Neural crest cell (in vitro differentiated cells): ENCODE data around the gene SPATA13. TPM values are rescaled to one million over a fixed set of nuclear protein-coding genes. Genes with fewer than 3 reads are reported as not detected.

Source experiments
- DNase-seq: peaks from one replicate; pipeline ENCODE4 v3.0.0; 2021; ENCODE audit warnings: low read depth, mixed read lengths, low spot score
- H3K27ac Mint-ChIP-seq: one replicate; pipeline ENCODE4 v1.8.0; 2021; ENCODE audit warnings: mild to moderate bottlenecking, mixed read lengths; ENCODE audit not compliant: unreplicated experiment
- H3K27me3 Mint-ChIP-seq: 2 replicates; pipeline ENCODE4 v1.8.0; 2021; ENCODE audit warnings: low read depth, mild to moderate bottlenecking, mixed read lengths
- H3K36me3 Mint-ChIP-seq: 2 replicates; pipeline ENCODE4 v1.8.0; 2021; ENCODE audit warnings: low read depth, mild to moderate bottlenecking, mixed read lengths
- H3K4me1 Mint-ChIP-seq: 2 replicates; pipeline ENCODE4 v1.8.0; 2021; ENCODE audit warnings: mixed read lengths
- H3K4me3 Mint-ChIP-seq: one replicate; pipeline ENCODE4 v1.8.0; 2021; ENCODE audit warnings: mild to moderate bottlenecking, mixed read lengths
- H3K9me3 Mint-ChIP-seq: 2 replicates; pipeline ENCODE4 v1.8.0; 2021; ENCODE audit warnings: mixed read lengths
- total RNA-seq: library from RNA; stranded (reverse); gene quantifications from 2 replicates; pipeline ENCODE4 v1.2.1, GENCODE V29; 2021
- TF ChIP-seq, protein P1 (sequence below): fragments of 200-600 bp; sonication (generic); conservative IDR thresholded peaks from 2 replicates; pipeline ENCODE4 v1.5.0; 2021; ENCODE audit warnings: antibody characterized with exemption, mild to moderate bottlenecking

Gene SPATA13
- total RNA-seq, 1 donor from 2014 or later = 45.8 TPM

DNA sequence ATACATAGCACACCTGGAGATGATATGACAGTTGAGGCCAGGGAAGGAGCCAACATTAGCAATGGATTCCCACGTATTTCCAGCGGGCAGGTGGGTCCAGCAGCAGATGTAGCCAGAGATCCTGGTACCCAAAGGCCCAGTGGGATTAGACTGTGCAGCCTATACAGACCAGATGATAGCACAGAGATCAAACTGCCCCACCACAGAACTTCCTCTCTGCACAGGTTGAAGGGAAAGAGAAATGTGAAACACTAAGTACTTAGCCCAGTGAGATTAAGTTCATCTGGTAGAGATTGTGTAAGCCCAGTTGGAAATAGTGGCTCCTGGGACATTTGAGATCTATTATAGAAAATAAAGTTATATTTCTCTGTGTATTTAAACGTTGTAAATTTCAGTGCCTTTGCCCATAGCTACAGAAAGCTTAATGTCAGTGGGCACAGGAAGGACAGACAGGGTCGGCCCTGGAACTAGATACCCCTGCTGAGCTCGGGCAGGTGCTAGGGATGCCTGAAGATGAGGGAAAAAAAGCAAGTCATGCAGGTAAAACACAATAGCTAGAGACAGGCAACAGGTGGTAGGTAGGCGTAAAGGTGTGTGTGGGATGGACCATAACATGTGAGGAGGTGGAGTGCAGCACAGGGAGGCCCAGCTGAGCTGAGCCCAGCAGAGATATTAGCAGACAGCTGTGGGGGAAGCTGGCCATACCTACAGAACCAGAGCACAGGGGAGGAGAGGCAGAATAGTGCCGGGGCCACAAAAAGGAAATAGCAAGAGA lies 27.3 kb upstream of the SPATA13 start:
- H3K4me1 Mint-ChIP-seq = peaks cover 51% of the 10 kb centered on the region

DNA sequence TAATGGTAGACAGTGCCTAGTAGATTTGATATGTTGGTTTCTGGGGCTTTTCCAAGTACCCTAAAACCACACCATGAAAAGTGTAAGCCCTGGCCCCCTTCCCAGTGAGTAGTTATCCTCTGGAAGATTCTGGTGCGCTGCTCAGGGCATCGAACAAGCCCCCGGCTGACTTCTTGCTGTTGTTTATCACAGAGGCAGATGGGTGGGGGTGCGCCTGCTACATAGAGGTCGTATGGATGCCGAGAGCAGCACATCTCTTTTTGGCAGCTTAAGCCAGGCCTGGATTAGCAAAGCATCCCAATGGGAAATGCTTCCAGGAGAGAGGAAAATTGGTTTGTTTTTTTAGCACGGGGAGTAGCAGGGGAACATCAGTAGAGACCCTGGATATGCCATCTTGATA lies 26.3 kb upstream of the SPATA13 start:
- Mint-ChIP-seq H3K27me3 (peaks cover 2% of the 10 kb centered on the region), H3K27ac (no peak overlapping the region), H3K36me3 (peaks cover 15% of the 10 kb centered on the region), H3K9me3 (peaks cover 13% of the 10 kb centered on the region), H3K4me3 (no peak overlapping the region), H3K4me1 (peaks cover 50% of the 10 kb centered on the region)
- no peak for DNase-seq
- TF ChIP-seq, protein P1, sequence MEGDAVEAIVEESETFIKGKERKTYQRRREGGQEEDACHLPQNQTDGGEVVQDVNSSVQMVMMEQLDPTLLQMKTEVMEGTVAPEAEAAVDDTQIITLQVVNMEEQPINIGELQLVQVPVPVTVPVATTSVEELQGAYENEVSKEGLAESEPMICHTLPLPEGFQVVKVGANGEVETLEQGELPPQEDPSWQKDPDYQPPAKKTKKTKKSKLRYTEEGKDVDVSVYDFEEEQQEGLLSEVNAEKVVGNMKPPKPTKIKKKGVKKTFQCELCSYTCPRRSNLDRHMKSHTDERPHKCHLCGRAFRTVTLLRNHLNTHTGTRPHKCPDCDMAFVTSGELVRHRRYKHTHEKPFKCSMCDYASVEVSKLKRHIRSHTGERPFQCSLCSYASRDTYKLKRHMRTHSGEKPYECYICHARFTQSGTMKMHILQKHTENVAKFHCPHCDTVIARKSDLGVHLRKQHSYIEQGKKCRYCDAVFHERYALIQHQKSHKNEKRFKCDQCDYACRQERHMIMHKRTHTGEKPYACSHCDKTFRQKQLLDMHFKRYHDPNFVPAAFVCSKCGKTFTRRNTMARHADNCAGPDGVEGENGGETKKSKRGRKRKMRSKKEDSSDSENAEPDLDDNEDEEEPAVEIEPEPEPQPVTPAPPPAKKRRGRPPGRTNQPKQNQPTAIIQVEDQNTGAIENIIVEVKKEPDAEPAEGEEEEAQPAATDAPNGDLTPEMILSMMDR = no peak

More for the DNA sequence above, 27.3 kb upstream of the SPATA13 start:
- H3K9me3 Mint-ChIP-seq = peaks cover 13% of the 10 kb centered on the region
- no peak for DNase-seq
- no peak overlapping the region for H3K27ac Mint-ChIP-seq
- no peak overlapping the region for H3K4me3 Mint-ChIP-seq
- peaks cover 15% of the 10 kb centered on the region for H3K36me3 Mint-ChIP-seq
- TF ChIP-seq, protein P1 = no peak
- H3K27me3 Mint-ChIP-seq = peaks cover 2% of the 10 kb centered on the region

GRCh38 chr13:24134757-24135156 lies 25.8 kb upstream of the SPATA13 start:
- Mint-ChIP-seq H3K27ac (no peak overlapping the region), H3K27me3 (peaks cover 2% of the 10 kb centered on the region), H3K9me3 (peaks cover 13% of the 10 kb centered on the region), H3K4me3 (no peak overlapping the region), H3K36me3 (peaks cover 15% of the 10 kb centered on the region), H3K4me1 (peaks cover 45% of the 10 kb centered on the region)
- DNase-seq = no peak
- TF ChIP-seq, protein P1 = no peak

DNA sequence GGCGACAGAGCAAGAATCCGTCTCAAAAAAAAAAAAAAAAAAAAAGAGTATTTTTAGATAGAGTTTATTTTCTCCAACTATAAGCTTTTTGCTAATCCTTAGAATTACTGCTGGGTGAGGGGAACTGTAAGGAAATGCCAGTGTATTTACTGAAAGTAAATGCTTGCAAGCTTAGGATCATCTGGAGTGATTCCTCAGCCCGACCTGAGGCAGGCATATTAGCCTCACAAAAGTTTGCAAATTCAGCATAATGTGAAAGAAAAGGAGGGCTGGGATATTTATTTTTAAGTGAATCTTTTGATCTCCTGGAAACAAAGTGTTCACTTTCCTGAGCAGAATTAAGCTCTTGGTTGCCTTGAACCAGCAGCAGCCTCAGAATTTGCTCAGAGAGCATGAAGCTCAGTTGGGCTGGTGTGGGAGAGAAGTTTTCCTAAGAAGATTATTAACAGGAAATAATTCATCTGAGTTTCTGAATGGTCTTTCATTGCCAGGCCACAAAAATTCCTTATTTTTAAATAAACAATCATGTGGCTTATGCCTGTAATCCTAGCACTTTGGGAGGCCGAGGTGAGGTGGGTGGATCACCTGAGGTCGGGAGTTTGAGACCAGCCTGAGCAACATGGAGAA lies 24.7 kb upstream of the SPATA13 start:
- H3K36me3 Mint-ChIP-seq = peaks cover 15% of the 10 kb centered on the region
- peaks cover 13% of the 10 kb centered on the region for H3K9me3 Mint-ChIP-seq
- TF ChIP-seq, protein P1 = no peak
- peaks cover 2% of the 10 kb centered on the region for H3K27me3 Mint-ChIP-seq
- no peak for DNase-seq
- H3K4me3 Mint-ChIP-seq = no peak overlapping the region
- H3K27ac Mint-ChIP-seq = no peak overlapping the region
- H3K4me1 Mint-ChIP-seq = peaks cover 43% of the 10 kb centered on the region

DNA sequence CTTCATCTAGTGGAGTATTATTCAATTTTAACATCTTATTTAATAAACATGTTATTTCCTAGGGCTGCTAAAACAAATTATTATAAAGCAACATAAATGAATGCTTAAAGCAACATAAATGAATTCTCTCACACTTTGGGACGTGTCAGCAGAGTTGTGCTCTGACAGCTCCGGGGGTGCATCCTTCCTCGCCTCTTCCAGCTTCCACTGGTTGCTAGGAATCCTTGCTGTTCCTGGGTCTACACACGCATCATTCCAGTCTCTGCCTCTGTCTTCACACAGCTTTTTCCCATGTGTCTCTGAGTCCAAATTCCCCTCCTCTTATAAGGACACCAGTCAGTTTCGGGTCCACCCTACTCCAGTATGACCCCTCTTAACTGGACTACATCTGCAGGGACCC lies 21.6 kb upstream of the SPATA13 start:
- H3K36me3 Mint-ChIP-seq = no peaks in the 10 kb centered on the region
- no peak for DNase-seq
- TF ChIP-seq, protein P1 = no peak
- H3K4me1 Mint-ChIP-seq = peaks cover 46% of the 10 kb centered on the region
- H3K4me3 Mint-ChIP-seq = no peak overlapping the region
- no peaks in the 10 kb centered on the region for H3K9me3 Mint-ChIP-seq
- no peaks in the 10 kb centered on the region for H3K27me3 Mint-ChIP-seq
- no peak overlapping the region for H3K27ac Mint-ChIP-seq
